Right lobe of liver (tissue), 6 donors: ENCODE results near the gene CCNK. TPM values are rescaled to one million over a fixed set of nuclear protein-coding genes. Genes with fewer than 3 reads are reported as not detected.

Source experiments
- ATAC-seq, 4 donors: fragments of 200-7000 bp; cut with Tn5 transposase; one replicate each; pipeline ENCODE4 v1.9.1; 2020; ENCODE audit warnings: mild to moderate bottlenecking in 4 of 4, moderate library complexity in 4 of 4
- DNase-seq, 3 donors: peaks; one replicate each; pipeline ENCODE4 v3.0.0-alpha.2; 2020
- H3K27ac ChIP-seq, 3 donors: fragments of 200-600 bp; one replicate each; pipeline ENCODE4 v1.8.0; 2022
- H3K27me3 ChIP-seq, 2 donors: fragments of 200-600 bp; one replicate each; pipeline ENCODE4 v1.8.0; 2022
- H3K36me3 ChIP-seq, 4 donors: fragments of 200-600 bp; sonication (generic) in 1 of 4; one replicate each; pipeline versions ENCODE4 v1.5.1 to v1.8.0; 2017 to 2022; ENCODE audit warnings: control low read depth in 1 of 4
- H3K4me1 ChIP-seq, 4 donors: fragments of 200-600 bp; sonication (generic) in 1 of 4; one replicate each; pipeline versions ENCODE4 v1.5.1 to v1.8.0; 2017 to 2022; ENCODE audit warnings: control low read depth in 1 of 4
- H3K4me3 ChIP-seq, 3 donors: fragments of 200-600 bp; one replicate each; pipeline ENCODE4 v1.8.0; 2022
- H3K9me3 ChIP-seq, 4 donors: fragments of 200-600 bp; sonication (generic) in 1 of 4; one replicate each; pipeline versions ENCODE4 v1.5.1 to v1.8.0; 2017 to 2022; ENCODE audit warnings: control low read depth in 1 of 4
- CTCF ChIP-seq, 4 donors: fragments of 200-600 bp in 3 of 4; fragments of 450-650 bp in 1 of 4; IDR thresholded peaks; one replicate each; pipeline versions ENCODE4 v1.5.1 to v1.8.0; 2016 to 2022; ENCODE audit warnings: antibody characterized with exemption in 4 of 4, mild to moderate bottlenecking in 2 of 4
- POLR2A ChIP-seq: fragments of 450-650 bp; IDR thresholded peaks from one replicate; pipeline ENCODE4 v1.6.1; 2017; ENCODE audit warnings: antibody characterized with exemption, mild to moderate bottlenecking
- WGBS: methylation state at CpG from one replicate; pipeline ENCODE4 v1.1.6; 2018; ENCODE audit warnings: low coverage, low lambda C conversion rate; ENCODE audit not compliant: insufficient coverage; ENCODE audit errors: missing lambda C conversion rate; 5-methylcytosine and 5-hydroxymethylcytosine counted together
- intact Hi-C, 2 donors: fragments of 100-400 bp; cut with DNase I; formaldehyde crosslinking; loops; one replicate each; pipeline versions ENCODE4 v1.11.2 to v1.14.1; 2022
- total RNA-seq, 6 experiments: library from RNA; depleted of rRNA in 2 of 6; stranded (reverse); fragments of >200 nt in 2 of 6; fragmentation: NEBNext Ultra II Directional in 3 of 6; extraction: Animal tissue kit (Norgen Biotek cat#: 25700) in 3 of 6; gene quantifications; one replicate each; pipeline versions ENCODE4 v1.1.0 to v1.2.4, GENCODE V29; 2016 to 2023
- donor health status: DM: no; HTN: yes; CAD: no.
- donor health status: DM: no; HTN: no; CAD: no.
- donor health status: DM: no; HTN: no; CAD: no.
- donor health status: DM: no; HTN: yes; CAD: no.
- donor health status: DM: no; HTN: yes; CAD: no.

Gene CCNK
- total RNA-seq, 6 experiments from 2014 or later, result 11.8 to 23.4 (median 15.4) TPM

DNA sequence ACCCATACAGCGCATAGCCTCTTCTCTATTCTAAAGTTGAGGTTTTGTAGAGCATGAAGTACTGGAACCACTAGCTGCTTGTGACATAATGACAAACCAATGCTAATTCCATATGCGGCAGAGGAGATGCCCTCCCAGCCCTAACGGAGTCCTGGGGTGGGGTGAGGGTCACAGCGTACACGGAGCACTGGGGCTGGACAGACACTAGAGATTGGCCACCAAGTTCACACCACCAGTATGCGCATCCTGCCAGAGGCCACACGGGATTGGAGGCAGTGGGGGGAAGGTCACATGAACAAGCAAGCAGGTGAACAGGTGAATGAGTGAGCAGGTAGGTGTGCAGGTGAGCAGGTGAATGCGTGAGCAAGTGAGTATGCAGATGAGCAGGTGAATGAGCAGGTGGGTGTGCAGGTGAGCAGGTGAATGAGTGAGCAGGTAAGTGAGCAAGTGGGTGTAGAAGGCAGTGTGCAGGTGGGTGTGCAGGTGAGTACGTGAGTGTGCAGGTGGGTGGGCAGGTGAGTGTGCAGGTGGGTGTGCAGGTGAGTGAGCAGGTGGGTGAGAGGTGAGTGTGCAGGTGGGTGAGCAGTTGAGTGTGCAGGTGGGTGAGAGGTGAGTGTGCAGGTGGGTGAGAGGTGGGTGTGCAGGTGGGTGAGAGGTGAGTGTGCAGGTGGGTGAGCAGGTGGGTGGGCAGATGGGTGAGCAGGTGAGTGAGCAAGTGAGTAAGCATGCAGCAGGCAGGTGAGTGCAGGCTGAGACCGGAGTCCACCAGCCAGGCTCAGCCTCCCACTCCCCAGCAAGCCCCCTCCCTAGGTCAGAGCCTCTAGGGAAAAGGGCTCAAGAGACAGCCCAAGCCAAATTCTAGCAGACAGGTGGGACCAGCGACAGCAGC is 70.1 kb downstream of the CCNK start:
- WGBS, result 54% methylated on average over 8 of the region's 11 CpGs
- no peak for TF ChIP-seq CTCF (IDR thresholded peaks at IDR 0.05)
- no peak for TF ChIP-seq POLR2A
- Histone ChIP-seq H3K27me3 (no peaks in the 10 kb centered on the region), H3K9me3 (no peaks in the 10 kb centered on the region), H3K4me1 (peaks cover 0 to 68% (median 34%) of the 10 kb centered on the region in 4 donors), H3K27ac (peak overlapping the region in 2 of 3 donors; percentile 70 to 73), H3K4me3 (no peak overlapping the region), H3K36me3 (no peaks in the 10 kb centered on the region)
- intact Hi-C loops, result no loop called here
- DNase-seq (no peak), ATAC-seq (no peak)

- Histone ChIP-seq H3K27ac (peak overlapping the region; percentile 23 to 73 (median 70)), H3K27me3 (no peaks in the 10 kb centered on the region), H3K36me3 (no peaks in the 10 kb centered on the region), H3K4me1 (peaks cover 0 to 70% (median 36%) of the 10 kb centered on the region in 4 donors), H3K9me3 (no peaks in the 10 kb centered on the region), H3K4me3 (peak overlapping the region in 1 of 3 donors; percentile 7)
- WGBS, result no CpG with 5 or more reads among the region's 9 CpGs
- DNase-seq (no peak), ATAC-seq (peak in 1 of 4 donors; percentile 25)
- no peak for TF ChIP-seq POLR2A
- no peak for TF ChIP-seq CTCF (IDR thresholded peaks at IDR 0.05)
- intact Hi-C loops, result no loop called here
Measured at GRCh38 chr14:99552021-99552553, 70.9 kb downstream of the CCNK start.

- TF ChIP-seq CTCF (IDR thresholded peaks at IDR 0.05) (no peak), POLR2A (peak; percentile 46)
- 0% methylated on average over 1 of the region's 13 CpGs for WGBS
- H3K9me3 ChIP-seq, result no peaks in the 10 kb centered on the region
- peak; percentile 69 to 84 (median 76) for ATAC-seq
- H3K27me3 ChIP-seq, result no peaks in the 10 kb centered on the region
- peak overlapping the region in 1 of 3 donors; percentile 7 for H3K4me3 ChIP-seq
- DNase-seq, result peak; percentile 90 to 98 (median 95)
- peak overlapping the region; percentile 38 to 73 (median 70) for H3K27ac ChIP-seq
- H3K36me3 ChIP-seq, result no peaks in the 10 kb centered on the region
- peaks cover 0 to 70% (median 36%) of the 10 kb centered on the region in 4 donors for H3K4me1 ChIP-seq
- intact Hi-C loops, result no loop called here
Measured at GRCh38 chr14:99552572-99553216, 71.5 kb downstream of the CCNK start.

- Histone ChIP-seq H3K27ac (peak overlapping the region; percentile 59 to 73 (median 69)), H3K4me3 (no peak overlapping the region), H3K4me1 (peaks cover 0 to 70% (median 36%) of the 10 kb centered on the region in 4 donors), H3K9me3 (no peaks in the 10 kb centered on the region), H3K27me3 (no peaks in the 10 kb centered on the region), H3K36me3 (no peaks in the 10 kb centered on the region)
- WGBS, result 71% methylated on average over 2 of the region's 12 CpGs
- peak; percentile 30 to 60 (median 44) for ATAC-seq
- TF ChIP-seq CTCF (IDR thresholded peaks at IDR 0.05), result no peak
- peak; percentile 20 for TF ChIP-seq POLR2A
- intact Hi-C loops, result no loop called here
- peak; percentile 49 to 78 (median 78) for DNase-seq
Measured at GRCh38 chr14:99554184-99554583, 73.0 kb downstream of the CCNK start.
